HG03432 (cell line): Measurements from ENCODE around the gene COL23A1.

Source experiments
- ATAC-seq: cut with Tn5 transposase; IDR thresholded peaks from one replicate; pipeline ENCODE4 v1.9.1; 2021; ENCODE audit warnings: mild to moderate bottlenecking, moderate library complexity; ENCODE audit not compliant: unreplicated experiment

COL23A1 gene

GRCh38 chr5:178590141-178590923 lies at the start of gene COL23A1:
TSS of gene COL23A1 (minus strand) at chr5:178590393.
- ATAC-seq = no peak

- ATAC-seq = no peak
Measured at GRCh38 chr5:178637356-178638074, 47.3 kb upstream of the COL23A1 start.

GRCh38 chr5:178632285-178632684 lies 42.1 kb upstream of the COL23A1 start:
- no peak for ATAC-seq

- ATAC-seq = no peak
Measured at GRCh38 chr5:178630951-178631350, 40.8 kb upstream of the COL23A1 start.

GRCh38 chr5:178630475-178630930 lies 40.3 kb upstream of the COL23A1 start:
- no peak for ATAC-seq

- ATAC-seq = no peak
Measured at GRCh38 chr5:178627259-178627598, 37.0 kb upstream of the COL23A1 start.

GRCh38 chr5:178626484-178627258 lies 36.5 kb upstream of the COL23A1 start, which contains the start of gene CLK4:
TSS of gene CLK4 (minus strand) at chr5:178627050. CDS start at chr5:178623416, 3,634 bp downstream.
- ATAC-seq = peak; percentile 83

GRCh38 chr5:178625679-178626483 lies 35.7 kb upstream of the COL23A1 start:
- peak; percentile 13 for ATAC-seq

GRCh38 chr5:178624631-178625546 lies 34.7 kb upstream of the COL23A1 start:
- no peak for ATAC-seq

GRCh38 chr5:178622679-178623247 lies 32.6 kb upstream of the COL23A1 start:
- ATAC-seq = no peak

- no peak for ATAC-seq
Measured at GRCh38 chr5:178619390-178619789, 29.2 kb upstream of the COL23A1 start.

- no peak for ATAC-seq
Measured at GRCh38 chr5:178612299-178612698, 22.1 kb upstream of the COL23A1 start.

- no peak for ATAC-seq
Measured at GRCh38 chr5:178606269-178606668, 16.1 kb upstream of the COL23A1 start.

GRCh38 chr5:178605788-178606187 lies 15.6 kb upstream of the COL23A1 start:
- ATAC-seq = no peak

- no peak for ATAC-seq
Measured at GRCh38 chr5:178602752-178603151, 12.6 kb upstream of the COL23A1 start.

GRCh38 chr5:178595750-178596149 lies 5.6 kb upstream of the COL23A1 start:
- ATAC-seq = no peak

GRCh38 chr5:178595150-178595549 lies 5.0 kb upstream of the COL23A1 start:
- no peak for ATAC-seq

- no peak for ATAC-seq
Measured at GRCh38 chr5:178590924-178591423, 781 bp upstream of the COL23A1 start.
